ENCODE data around the gene TRPC4AP. TPM values are rescaled to one million over a fixed set of nuclear protein-coding genes. Genes with fewer than 3 reads are reported as not detected.

TRPC4AP gene
- total and polyA plus RNA-seq, 7 donors: 24.0 to 61.8 (median 45.3) TPM

DNA sequence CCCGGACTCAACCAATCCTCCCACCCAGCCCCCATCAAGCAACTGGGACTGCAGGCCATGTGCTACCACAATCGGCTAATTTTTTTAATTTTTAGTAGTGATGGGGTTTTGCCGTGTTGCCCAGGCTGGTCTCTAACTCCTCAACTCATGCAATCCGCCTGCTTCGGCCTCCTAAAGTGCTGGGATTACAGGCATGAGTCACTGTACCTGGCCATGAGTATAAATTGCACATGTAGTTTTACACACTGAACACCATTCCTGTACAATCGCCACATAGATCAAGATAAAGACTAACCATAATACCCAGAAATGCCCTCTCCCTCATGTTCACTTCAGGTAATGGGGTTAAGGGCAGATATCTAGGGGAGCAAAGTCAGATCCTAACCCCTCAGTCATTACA is 26.4 kb downstream of the TRPC4AP start:
- H3K4me1 ChIP-seq: peaks cover 0 to 50% (median 35%) of the 10 kb centered on the region in 4 donors
- H3K4me3 ChIP-seq: no peak overlapping the region

DNA sequence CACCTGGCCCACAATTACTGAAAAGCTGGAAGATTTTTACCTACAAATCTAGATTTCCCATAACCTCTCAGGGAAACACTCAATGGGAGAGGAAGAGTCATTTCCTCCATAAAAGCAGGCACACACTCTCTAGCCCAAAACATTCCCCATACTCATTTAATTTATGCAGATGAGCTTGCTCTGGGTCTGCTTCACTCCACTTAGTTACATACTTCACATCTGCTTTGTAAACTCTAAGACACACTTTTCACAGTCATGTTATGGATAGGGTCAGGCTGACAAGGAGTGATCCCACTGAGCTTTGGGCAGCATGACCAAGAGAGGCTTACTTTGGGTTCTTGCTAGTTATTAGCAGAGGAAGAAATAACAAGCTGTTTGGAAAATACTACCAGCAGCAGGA is 27.4 kb downstream of the TRPC4AP start:
- H3K4me3 ChIP-seq: no peak overlapping the region
- H3K27ac ChIP-seq: no peak overlapping the region
- intact Hi-C loops (cut with DNase I): no loop called here
- TF ChIP-seq POLR2A (IDR thresholded peaks at IDR 0.05): no peak
- TF ChIP-seq, protein P1, sequence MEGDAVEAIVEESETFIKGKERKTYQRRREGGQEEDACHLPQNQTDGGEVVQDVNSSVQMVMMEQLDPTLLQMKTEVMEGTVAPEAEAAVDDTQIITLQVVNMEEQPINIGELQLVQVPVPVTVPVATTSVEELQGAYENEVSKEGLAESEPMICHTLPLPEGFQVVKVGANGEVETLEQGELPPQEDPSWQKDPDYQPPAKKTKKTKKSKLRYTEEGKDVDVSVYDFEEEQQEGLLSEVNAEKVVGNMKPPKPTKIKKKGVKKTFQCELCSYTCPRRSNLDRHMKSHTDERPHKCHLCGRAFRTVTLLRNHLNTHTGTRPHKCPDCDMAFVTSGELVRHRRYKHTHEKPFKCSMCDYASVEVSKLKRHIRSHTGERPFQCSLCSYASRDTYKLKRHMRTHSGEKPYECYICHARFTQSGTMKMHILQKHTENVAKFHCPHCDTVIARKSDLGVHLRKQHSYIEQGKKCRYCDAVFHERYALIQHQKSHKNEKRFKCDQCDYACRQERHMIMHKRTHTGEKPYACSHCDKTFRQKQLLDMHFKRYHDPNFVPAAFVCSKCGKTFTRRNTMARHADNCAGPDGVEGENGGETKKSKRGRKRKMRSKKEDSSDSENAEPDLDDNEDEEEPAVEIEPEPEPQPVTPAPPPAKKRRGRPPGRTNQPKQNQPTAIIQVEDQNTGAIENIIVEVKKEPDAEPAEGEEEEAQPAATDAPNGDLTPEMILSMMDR (IDR thresholded peaks at IDR 0.05): no peak
- TF ChIP-seq EP300 (IDR thresholded peaks at IDR 0.05): no peak
- TF ChIP-seq POLR2AphosphoS5 (IDR thresholded peaks at IDR 0.05): no peak
- peaks cover 0 to 50% (median 35%) of the 10 kb centered on the region in 4 donors for H3K4me1 ChIP-seq
- H3K36me3 ChIP-seq: peaks cover 0 to 23% (median 0%) of the 10 kb centered on the region in 4 donors
- H3K9me3 ChIP-seq: no peaks in the 10 kb centered on the region
- no peaks in the 10 kb centered on the region for H3K27me3 ChIP-seq
- DNase-seq: no peak

More for the DNA sequence above, 26.4 kb downstream of the TRPC4AP start:
- Histone ChIP-seq H3K27me3 (no peaks in the 10 kb centered on the region), H3K36me3 (peaks cover 0 to 23% (median 0%) of the 10 kb centered on the region in 4 donors), H3K27ac (no peak overlapping the region), H3K9me3 (no peaks in the 10 kb centered on the region)
- no peak for DNase-seq
- 93 to 94% methylated on average over 6 of the region's 6 CpGs for WGBS, 2 donors
- intact Hi-C loops (cut with DNase I): no loop called here
- TF ChIP-seq POLR2AphosphoS5 (IDR thresholded peaks at IDR 0.05) (no peak), EP300 (IDR thresholded peaks at IDR 0.05) (no peak), POLR2A (IDR thresholded peaks at IDR 0.05) (no peak)
- TF ChIP-seq, protein P1 (IDR thresholded peaks at IDR 0.05): no peak

DNA sequence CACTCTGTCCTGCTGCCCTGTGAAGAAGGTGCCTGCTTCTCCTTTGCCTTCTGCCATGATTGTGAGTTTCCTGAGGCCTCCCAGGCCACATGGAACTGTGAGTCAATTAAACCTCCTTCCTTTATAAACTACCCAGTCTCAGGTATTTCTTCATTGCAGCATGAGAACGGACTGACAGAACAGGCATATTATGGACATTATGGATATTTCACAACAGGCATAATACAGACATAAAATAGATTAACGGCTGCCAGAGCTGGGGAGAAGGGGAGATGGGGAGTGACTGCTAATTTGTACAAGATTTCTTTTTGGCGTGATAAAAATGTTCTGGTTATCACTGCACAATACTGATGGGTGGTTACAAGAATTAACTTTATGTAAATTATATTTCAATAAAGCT is 29.4 kb downstream of the TRPC4AP start:
- Histone ChIP-seq H3K27ac (no peak overlapping the region), H3K4me3 (no peak overlapping the region), H3K27me3 (no peaks in the 10 kb centered on the region), H3K36me3 (peaks cover 0 to 15% (median 0%) of the 10 kb centered on the region in 4 donors), H3K4me1 (peaks cover 0 to 47% (median 35%) of the 10 kb centered on the region in 4 donors), H3K9me3 (no peaks in the 10 kb centered on the region)
- intact Hi-C loops (cut with DNase I): no loop called here
- WGBS, 2 donors: 90 to 91% methylated on average over 3 of the region's 3 CpGs
- TF ChIP-seq POLR2A (IDR thresholded peaks at IDR 0.05) (no peak), EP300 (IDR thresholded peaks at IDR 0.05) (no peak), POLR2AphosphoS5 (IDR thresholded peaks at IDR 0.05) (no peak)
- TF ChIP-seq, protein P1 (IDR thresholded peaks at IDR 0.05): no peak
- no peak for DNase-seq

DNA sequence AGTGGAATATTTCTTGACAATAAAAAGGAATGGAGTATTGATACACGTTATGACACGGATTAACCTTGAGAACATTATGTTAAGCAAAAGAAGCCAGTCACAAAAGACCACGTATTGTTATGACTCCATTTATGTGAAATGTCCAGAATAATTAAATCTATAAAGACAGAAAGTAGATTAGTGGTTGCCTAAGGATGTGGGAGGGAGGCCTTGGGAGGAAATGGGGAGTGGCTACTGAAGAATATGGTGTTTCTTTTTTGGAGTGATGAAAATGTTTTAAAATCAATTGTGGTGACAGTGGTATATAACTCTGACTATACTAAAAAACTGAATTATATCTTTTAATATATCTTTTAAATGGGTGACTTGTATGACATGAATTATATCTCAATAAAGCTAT is 30.1 kb downstream of the TRPC4AP start:
- Histone ChIP-seq H3K27ac (no peak overlapping the region), H3K36me3 (peaks cover 0 to 12% (median 0%) of the 10 kb centered on the region in 4 donors), H3K4me1 (peaks cover 0 to 42% (median 32%) of the 10 kb centered on the region in 4 donors), H3K27me3 (no peaks in the 10 kb centered on the region), H3K4me3 (no peak overlapping the region), H3K9me3 (no peaks in the 10 kb centered on the region)
- TF ChIP-seq POLR2AphosphoS5 (IDR thresholded peaks at IDR 0.05): no peak
- TF ChIP-seq, protein P1 (IDR thresholded peaks at IDR 0.05): no peak
- TF ChIP-seq POLR2A (IDR thresholded peaks at IDR 0.05): no peak
- no peak for TF ChIP-seq EP300 (IDR thresholded peaks at IDR 0.05)
- WGBS, 2 donors: 95 to 97% methylated on average over 3 of the region's 3 CpGs
- intact Hi-C loops (cut with DNase I): no loop called here
- no peak for DNase-seq

DNA sequence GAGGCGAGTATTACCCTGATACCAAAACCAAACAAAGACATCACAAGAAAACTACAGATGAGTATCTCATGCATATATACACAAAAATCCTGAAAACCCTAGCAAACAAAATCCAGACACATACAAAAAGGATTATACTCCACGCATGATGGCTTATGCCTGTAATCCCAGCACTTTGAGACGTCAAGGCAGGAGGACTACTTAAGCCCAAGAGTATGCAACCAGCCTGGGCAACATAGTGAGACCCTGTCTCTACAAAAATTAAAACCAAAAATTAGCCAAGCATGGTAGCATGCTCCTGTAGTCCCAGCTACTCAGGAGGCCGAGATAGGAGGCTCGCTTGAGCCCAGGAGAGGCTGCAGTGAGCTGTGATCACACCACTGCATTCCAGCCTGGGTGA is 32.4 kb downstream of the TRPC4AP start:
- H3K4me3 ChIP-seq: no peak overlapping the region
- intact Hi-C loops (cut with DNase I): no loop called here
- DNase-seq: no peak
- H3K27me3 ChIP-seq: no peaks in the 10 kb centered on the region
- TF ChIP-seq POLR2A (IDR thresholded peaks at IDR 0.05) (no peak), EP300 (IDR thresholded peaks at IDR 0.05) (no peak), POLR2AphosphoS5 (IDR thresholded peaks at IDR 0.05) (no peak)
- TF ChIP-seq, protein P1 (IDR thresholded peaks at IDR 0.05): no peak
- no peak overlapping the region for H3K27ac ChIP-seq
- peaks cover 0 to 29% (median 18%) of the 10 kb centered on the region in 4 donors for H3K4me1 ChIP-seq
- H3K9me3 ChIP-seq: no peaks in the 10 kb centered on the region
- peaks cover 0 to 24% (median 0%) of the 10 kb centered on the region in 4 donors for H3K36me3 ChIP-seq
- WGBS, 2 donors: 97 to 98% methylated on average over 5 of the region's 5 CpGs
